OCI-LY1 (cell line): ENCODE measurements around the gene USP16.

Experiments
- H2AFZ ChIP-seq: fragments of 200-600 bp; sonication (generic), shearing (Covaris generic); 2 replicates; pipeline ENCODE4 v1.6.0; 2014; ENCODE audit warnings: antibody characterized with exemption, mild to moderate bottlenecking, low read length
- H3F3A ChIP-seq: fragments of 200-600 bp; sonication (generic), shearing (Covaris generic); 2 replicates; pipeline ENCODE4 v1.6.0; 2014; ENCODE audit warnings: mild to moderate bottlenecking, antibody characterized with exemption, low read length, moderate library complexity; ENCODE audit not compliant: insufficient read depth
- H3K27ac ChIP-seq: fragments of 200-600 bp; sonication (generic); 2 replicates; pipeline ENCODE4 v1.5.1; 2014; ENCODE audit warnings: low read length, mixed run types, mild to moderate bottlenecking, low read depth; ENCODE audit not compliant: poor library complexity, severe bottlenecking
- H3K27me3 ChIP-seq: fragments of 200-600 bp; sonication (generic); 2 replicates; pipeline ENCODE4 v1.6.0; 2014; ENCODE audit warnings: antibody characterized with exemption, mild to moderate bottlenecking, low read length, moderate library complexity; ENCODE audit not compliant: insufficient read depth
- H3K36me3 ChIP-seq: fragments of 200-600 bp; sonication (generic); 2 replicates; pipeline ENCODE4 v1.6.1; 2014; ENCODE audit warnings: mild to moderate bottlenecking, antibody characterized with exemption, low read length, moderate library complexity, mixed read lengths; ENCODE audit not compliant: insufficient read depth
- H3K4me1 ChIP-seq: fragments of 200-600 bp; sonication (generic); 2 replicates; pipeline ENCODE4 v1.5.1; 2014; ENCODE audit warnings: mild to moderate bottlenecking, low read length, moderate library complexity; ENCODE audit not compliant: insufficient read depth, severe bottlenecking
- H3K4me2 ChIP-seq: fragments of 200-600 bp; sonication (generic), shearing (Covaris generic); 2 replicates; pipeline ENCODE4 v1.6.1; 2014; ENCODE audit warnings: low read length
- H3K4me3 ChIP-seq: fragments of 200-600 bp; sonication (generic); 2 replicates; pipeline ENCODE4 v1.5.1; 2014; ENCODE audit warnings: low read length, low read depth, mild to moderate bottlenecking, mixed read lengths; ENCODE audit not compliant: poor library complexity, severe bottlenecking
- H3K79me2 ChIP-seq: fragments of 200-600 bp; shearing (Covaris generic); 2 replicates; pipeline ENCODE4 v1.6.1; 2016; ENCODE audit warnings: mixed run types, low read length, mixed read lengths; ENCODE audit not compliant: insufficient read depth
- H3K9ac ChIP-seq: fragments of 200-600 bp; sonication (generic), shearing (Covaris generic); 2 replicates; pipeline ENCODE4 v1.6.1; 2014; ENCODE audit warnings: mild to moderate bottlenecking, low read length, mixed read lengths
- H3K9me2 ChIP-seq: fragments of 200-600 bp; sonication (generic), shearing (Covaris generic); 2 replicates; pipeline ENCODE4 v1.6.1; 2014; ENCODE audit warnings: low read depth, mild to moderate bottlenecking, low read length, mixed read lengths
- H3K9me3 ChIP-seq: fragments of 200-600 bp; shearing (Covaris generic); 2 replicates; pipeline ENCODE4 v1.6.1; 2014; ENCODE audit warnings: low read length, mixed read lengths
- H4K20me1 ChIP-seq: fragments of 200-600 bp; sonication (generic), shearing (Covaris generic); 2 replicates; pipeline ENCODE4 v1.6.0; 2016; ENCODE audit warnings: mild to moderate bottlenecking, low read length; ENCODE audit not compliant: insufficient read depth
- EZH2 ChIP-seq: fragments of 200-600 bp; sonication (generic), shearing (Covaris generic); IDR thresholded peaks from 2 replicates; pipeline ENCODE4 v1.8.0; 2017; ENCODE audit warnings: borderline replicate concordance, mixed run types, mild to moderate bottlenecking, antibody characterized with exemption, low read length, moderate library complexity, mixed read lengths
- TF ChIP-seq, protein P1 (sequence below): fragments of 200-600 bp; sonication (generic), shearing (Covaris generic); IDR thresholded peaks from 2 replicates; pipeline ENCODE4 v1.5.1; 2017; ENCODE audit warnings: mild to moderate bottlenecking, antibody characterized with exemption, low read length, moderate library complexity, mixed read lengths

USP16 gene

GRCh38 chr21:29085106-29085752 is 60.8 kb downstream of the USP16 start:
- H3K27me3 ChIP-seq: no peaks in the 10 kb centered on the region
- H3K9me2 ChIP-seq: no peaks in the 10 kb centered on the region
- no peaks in the 10 kb centered on the region for H4K20me1 ChIP-seq
- no peaks in the 10 kb centered on the region for H3K9me3 ChIP-seq
- TF ChIP-seq EZH2: no peak
- TF ChIP-seq, protein P1, sequence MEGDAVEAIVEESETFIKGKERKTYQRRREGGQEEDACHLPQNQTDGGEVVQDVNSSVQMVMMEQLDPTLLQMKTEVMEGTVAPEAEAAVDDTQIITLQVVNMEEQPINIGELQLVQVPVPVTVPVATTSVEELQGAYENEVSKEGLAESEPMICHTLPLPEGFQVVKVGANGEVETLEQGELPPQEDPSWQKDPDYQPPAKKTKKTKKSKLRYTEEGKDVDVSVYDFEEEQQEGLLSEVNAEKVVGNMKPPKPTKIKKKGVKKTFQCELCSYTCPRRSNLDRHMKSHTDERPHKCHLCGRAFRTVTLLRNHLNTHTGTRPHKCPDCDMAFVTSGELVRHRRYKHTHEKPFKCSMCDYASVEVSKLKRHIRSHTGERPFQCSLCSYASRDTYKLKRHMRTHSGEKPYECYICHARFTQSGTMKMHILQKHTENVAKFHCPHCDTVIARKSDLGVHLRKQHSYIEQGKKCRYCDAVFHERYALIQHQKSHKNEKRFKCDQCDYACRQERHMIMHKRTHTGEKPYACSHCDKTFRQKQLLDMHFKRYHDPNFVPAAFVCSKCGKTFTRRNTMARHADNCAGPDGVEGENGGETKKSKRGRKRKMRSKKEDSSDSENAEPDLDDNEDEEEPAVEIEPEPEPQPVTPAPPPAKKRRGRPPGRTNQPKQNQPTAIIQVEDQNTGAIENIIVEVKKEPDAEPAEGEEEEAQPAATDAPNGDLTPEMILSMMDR: no peak
- no peaks in the 10 kb centered on the region for H3F3A ChIP-seq
- H3K4me2 ChIP-seq: no peak overlapping the region
- no peak overlapping the region for H3K9ac ChIP-seq
- no peak overlapping the region for H3K27ac ChIP-seq
- no peaks in the 10 kb centered on the region for H3K79me2 ChIP-seq
- no peak overlapping the region for H2AFZ ChIP-seq
- H3K36me3 ChIP-seq: no peaks in the 10 kb centered on the region
- peaks cover 20% of the 10 kb centered on the region for H3K4me1 ChIP-seq
- H3K4me3 ChIP-seq: no peak overlapping the region

- Histone ChIP-seq H3K4me1 (no peaks in the 10 kb centered on the region), H3K4me2 (no peak overlapping the region), H3K27me3 (no peaks in the 10 kb centered on the region), H3K9me2 (no peaks in the 10 kb centered on the region), H4K20me1 (no peaks in the 10 kb centered on the region), H3K36me3 (no peaks in the 10 kb centered on the region), H2AFZ (no peak overlapping the region), H3K4me3 (no peak overlapping the region), H3K9me3 (no peaks in the 10 kb centered on the region), H3K9ac (no peak overlapping the region), H3K79me2 (no peaks in the 10 kb centered on the region), H3K27ac (no peak overlapping the region), H3F3A (no peaks in the 10 kb centered on the region)
- TF ChIP-seq, protein P1: no peak
- no peak for TF ChIP-seq EZH2
Observed at GRCh38 chr21:29091033-29091432, 66.6 kb downstream of the USP16 start.

DNA sequence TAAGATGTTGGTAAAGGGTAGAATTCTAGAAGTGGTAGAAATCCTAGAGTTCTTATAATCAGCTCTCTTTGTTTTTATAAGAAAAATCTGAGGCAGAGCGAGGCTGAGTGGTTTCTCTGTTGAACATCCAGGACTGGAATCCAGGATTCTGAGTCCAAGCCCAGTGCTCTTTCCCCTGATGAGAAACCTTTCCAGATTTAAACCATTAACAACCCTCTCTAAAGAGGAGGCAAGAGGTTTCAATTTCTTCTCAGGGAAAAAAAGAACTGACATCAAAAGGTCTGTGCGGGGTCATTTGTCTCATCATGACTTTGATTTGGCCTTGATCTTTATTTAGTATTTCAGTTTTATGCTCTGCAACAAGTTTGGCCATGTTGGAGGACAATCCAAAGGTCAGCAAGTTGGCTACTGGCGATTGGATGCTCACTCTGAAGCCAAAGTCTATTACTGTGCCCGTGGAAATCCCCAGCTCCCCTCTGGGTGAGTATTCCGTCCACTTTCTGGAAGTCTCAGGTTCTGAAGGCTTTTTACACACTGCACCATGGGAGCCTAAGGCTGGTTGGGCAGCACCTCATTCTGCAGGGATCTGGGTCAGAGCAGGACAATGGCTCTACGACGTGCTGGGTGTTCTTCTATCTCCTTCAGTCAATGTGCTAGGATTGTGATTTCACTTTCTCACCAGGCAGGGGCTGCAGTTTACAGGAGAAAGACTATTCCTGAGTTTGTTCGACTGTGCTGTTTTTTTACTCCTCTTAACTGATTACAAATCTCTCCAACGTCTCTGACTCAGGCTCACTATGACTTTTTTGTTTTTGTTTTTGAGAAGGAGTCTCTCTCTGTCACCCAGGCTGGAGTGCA is 67.9 kb downstream of the USP16 start:
- H3K79me2 ChIP-seq: no peaks in the 10 kb centered on the region
- H3K27me3 ChIP-seq: no peaks in the 10 kb centered on the region
- no peak overlapping the region for H2AFZ ChIP-seq
- H3F3A ChIP-seq: no peaks in the 10 kb centered on the region
- H3K4me3 ChIP-seq: no peak overlapping the region
- H3K4me2 ChIP-seq: no peak overlapping the region
- H3K9me2 ChIP-seq: no peaks in the 10 kb centered on the region
- no peak overlapping the region for H3K9ac ChIP-seq
- no peaks in the 10 kb centered on the region for H3K9me3 ChIP-seq
- TF ChIP-seq, protein P1: no peak
- no peak for TF ChIP-seq EZH2
- no peaks in the 10 kb centered on the region for H3K36me3 ChIP-seq
- no peaks in the 10 kb centered on the region for H4K20me1 ChIP-seq
- H3K27ac ChIP-seq: no peak overlapping the region
- H3K4me1 ChIP-seq: no peaks in the 10 kb centered on the region
